HFFc6 (cell line): ENCODE results near the gene TMEM255B. TPM values are rescaled to one million over a fixed set of nuclear protein-coding genes. Genes with fewer than 3 reads are reported as not detected.

Experiments
- DNase-seq: peaks from one replicate; pipeline ENCODE4 v3.0.0-alpha.2; 2018
- H3K27ac Mint-ChIP-seq: 2 replicates; pipeline ENCODE4 v1.8.0; 2020; ENCODE audit warnings: mild to moderate bottlenecking, mixed read lengths
- H3K27me3 Mint-ChIP-seq: 2 replicates; pipeline ENCODE4 v1.8.0; 2021; ENCODE audit warnings: mild to moderate bottlenecking, moderate library complexity, mixed read lengths; ENCODE audit not compliant: insufficient read depth
- H3K36me3 Mint-ChIP-seq: 2 replicates; pipeline ENCODE4 v1.8.0; 2021; ENCODE audit warnings: low read depth, mixed read lengths
- H3K4me1 Mint-ChIP-seq: 2 replicates; pipeline ENCODE4 v1.8.0; 2020; ENCODE audit warnings: low read depth, mixed read lengths
- H3K4me3 Mint-ChIP-seq: 2 replicates; pipeline ENCODE4 v1.8.0; 2020; ENCODE audit warnings: mild to moderate bottlenecking, moderate library complexity, mixed read lengths
- H3K9me3 Mint-ChIP-seq: 2 replicates; pipeline ENCODE4 v1.8.0; 2020; ENCODE audit warnings: mild to moderate bottlenecking, mixed read lengths
- CTCF ChIP-seq: fragments of 200-600 bp; sonication (generic); IDR thresholded peaks from 2 replicates; pipeline ENCODE4 v1.5.0; 2021; ENCODE audit warnings: antibody characterized with exemption, mild to moderate bottlenecking
- total RNA-seq, 6 experiments: library from RNA; stranded (reverse); fragmentation: NEBNext Ultra II Directional; extraction: Animal tissue kit (Norgen Biotek cat#: 25700); gene quantifications; 2 replicates in 1 of 6; 3 replicates in 5 of 6; pipeline ENCODE4 v1.2.3, GENCODE V29; 2021

The TMEM255B gene
- total RNA-seq, 6 experiments from 2014 or later = 8.2 to 10.3 (median 9.1) TPM

- Mint-ChIP-seq H3K4me3 (no peak overlapping the region), H3K9me3 (peaks cover 25% of the 10 kb centered on the region), H3K4me1 (peaks cover 38% of the 10 kb centered on the region), H3K36me3 (peaks cover 17% of the 10 kb centered on the region), H3K27me3 (peaks cover 5% of the 10 kb centered on the region), H3K27ac (no peak overlapping the region)
- no peak for DNase-seq
- no peak for TF ChIP-seq CTCF
These were observed 10.9 kb downstream of the TMEM255B start for GRCh38 chr13:113769881-113770280.

GRCh38 chr13:113770441-113770840 lies 11.4 kb downstream of the TMEM255B start:
- Mint-ChIP-seq H3K27ac (no peak overlapping the region), H3K36me3 (peaks cover 17% of the 10 kb centered on the region), H3K4me1 (peaks cover 32% of the 10 kb centered on the region), H3K27me3 (peaks cover 5% of the 10 kb centered on the region), H3K9me3 (peaks cover 25% of the 10 kb centered on the region), H3K4me3 (no peak overlapping the region)
- TF ChIP-seq CTCF = no peak
- no peak for DNase-seq

DNA sequence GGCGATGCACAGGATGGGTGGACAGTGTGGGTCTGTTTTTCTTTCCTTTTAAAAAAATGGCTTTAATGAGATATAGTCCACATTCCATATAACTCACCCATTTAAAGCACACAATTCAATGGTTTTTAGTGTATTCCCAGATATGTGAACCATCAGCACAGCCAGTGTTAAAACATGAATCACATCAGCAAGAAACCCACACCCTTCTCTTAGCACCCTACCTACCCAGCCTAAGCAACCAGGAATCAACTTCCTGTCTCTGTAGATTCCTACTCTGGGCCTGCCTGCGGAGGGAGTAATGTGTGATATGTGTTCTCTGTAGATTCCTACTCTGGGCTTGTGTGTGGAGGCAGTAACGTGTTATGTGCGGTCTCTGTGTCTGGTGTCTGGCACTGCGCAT lies 11.9 kb downstream of the TMEM255B start:
- Mint-ChIP-seq H3K27ac (no peak overlapping the region), H3K9me3 (peaks cover 25% of the 10 kb centered on the region), H3K27me3 (peaks cover 5% of the 10 kb centered on the region), H3K4me3 (no peak overlapping the region), H3K4me1 (peaks cover 29% of the 10 kb centered on the region), H3K36me3 (peaks cover 17% of the 10 kb centered on the region)
- no peak for TF ChIP-seq CTCF
- no peak for DNase-seq

DNA sequence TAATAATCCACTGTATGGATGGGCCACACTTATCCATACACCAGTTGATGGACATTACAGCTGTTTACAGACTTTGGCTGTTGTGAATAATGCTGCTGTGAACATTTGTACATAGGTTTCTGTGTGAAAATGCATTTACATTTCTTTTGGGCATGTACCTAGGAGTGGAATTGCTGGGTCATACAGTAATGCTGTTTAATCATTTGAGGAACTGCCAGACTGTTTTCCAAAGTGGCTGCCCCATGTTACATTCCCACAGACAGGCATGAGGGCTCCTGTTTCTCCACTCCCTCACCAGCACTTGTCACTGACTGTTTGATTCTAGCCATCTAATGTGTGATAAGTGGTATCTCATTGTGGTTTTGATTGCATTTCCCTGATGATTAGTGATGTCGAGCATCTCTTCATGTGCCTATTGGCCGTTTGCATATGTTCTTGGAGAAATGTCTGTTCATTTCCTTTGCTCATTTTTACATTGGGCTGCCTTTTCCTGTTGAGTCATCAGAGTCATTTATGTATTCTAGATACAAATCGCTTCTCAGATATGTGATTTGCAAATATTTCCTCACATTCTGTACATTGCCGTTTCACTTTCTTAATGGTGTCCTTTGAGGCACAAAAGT lies 12.8 kb downstream of the TMEM255B start:
- Mint-ChIP-seq H3K27me3 (peaks cover 5% of the 10 kb centered on the region), H3K27ac (peak overlapping the region; percentile 68), H3K4me1 (peaks cover 29% of the 10 kb centered on the region), H3K9me3 (peaks cover 25% of the 10 kb centered on the region), H3K4me3 (peak overlapping the region; percentile 33), H3K36me3 (peaks cover 17% of the 10 kb centered on the region)
- DNase-seq = peak; percentile 54
- no peak for TF ChIP-seq CTCF

DNA sequence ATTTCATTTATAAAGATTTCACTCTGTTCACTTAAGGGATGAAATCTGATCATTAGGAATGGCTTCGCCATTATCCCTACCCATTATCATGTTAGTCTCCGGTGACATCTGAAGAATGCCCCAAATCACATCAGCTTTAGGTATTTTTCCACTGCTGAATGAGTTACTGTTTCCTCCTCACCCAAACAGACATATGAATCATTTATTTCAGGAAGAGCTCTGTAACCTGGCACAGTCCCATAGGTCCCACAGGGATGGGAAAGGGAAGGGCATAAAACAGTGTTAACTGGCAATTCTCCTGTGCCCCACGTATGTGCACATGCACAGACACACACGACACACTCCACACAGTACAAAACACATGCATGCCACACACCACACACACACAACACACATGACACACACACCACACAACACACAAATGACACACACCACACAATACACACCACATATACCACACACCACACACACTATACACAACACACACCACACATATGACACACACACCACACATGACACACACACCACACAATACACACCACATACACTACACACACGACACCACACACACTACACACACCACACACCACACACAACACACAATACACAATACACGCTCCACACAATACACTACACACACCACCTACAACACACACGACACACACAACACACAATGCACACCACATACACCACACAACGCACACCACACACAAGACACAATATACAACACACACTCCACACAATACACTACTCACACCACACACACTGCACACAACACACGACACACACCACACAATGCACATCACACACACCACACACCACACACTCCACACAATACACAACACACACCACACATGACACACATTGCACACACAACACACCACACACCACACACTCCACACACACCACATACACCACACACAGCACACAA lies 15.4 kb downstream of the TMEM255B start:
- peaks cover 19% of the 10 kb centered on the region; the same call in 1 of the 2 replicates for H3K4me1 Mint-ChIP-seq
- no peak for TF ChIP-seq CTCF
- peak; percentile 54 for DNase-seq
- no peak overlapping the region for H3K27ac Mint-ChIP-seq
- no peak overlapping the region for H3K4me3 Mint-ChIP-seq
- H3K36me3 Mint-ChIP-seq = peaks cover 13% of the 10 kb centered on the region
- peaks cover 25% of the 10 kb centered on the region for H3K9me3 Mint-ChIP-seq
- peaks cover 14% of the 10 kb centered on the region for H3K27me3 Mint-ChIP-seq
